K562 (cell line): ENCODE results near the gene CYTH1. TPM values are rescaled to one million over a fixed set of nuclear protein-coding genes. Genes with fewer than 3 reads are reported as not detected.

Experiments
- ATAC-seq: fragments of 200-7000 bp; cut with Tn5 transposase; 3 replicates; pipeline ENCODE4 v1.9.1; 2020; ENCODE audit warnings: moderate library complexity
- BruUV-seq: library from RNA; stranded (reverse); fragments of 400-500 nt; replicated peaks from 2 replicates; lab custom pipeline; 2021; lab: Mats Ljungman, UMichigan
- CTCF ChIA-PET: fragments of 300-600 bp; formaldehyde crosslinking; extraction: SDS; loops from one replicate; lab custom pipeline; 2021; ENCODE audit warnings: low intra/inter-chr PET ratio; lab: Yijun Ruan, JAX
- POLR2A ChIA-PET: fragments of 300-600, 350-650 bp; sonication (Branson Sonifier 250); formaldehyde crosslinking; extraction: SDS; loops from one replicate; lab custom pipeline; 2021; ENCODE audit warnings: antibody characterized with exemption, inconsistent platforms; lab: Yijun Ruan, JAX
- DNase-seq, 4 experiments: peaks; one replicate each; pipeline versions ENCODE4 v3.0.0 to v3.0.0-alpha.2; 2011 to 2018; ENCODE audit warnings: low spot score in 3 of 4, mixed read lengths in 3 of 4; ENCODE audit errors: extremely low read depth in 1 of 4
- FAIRE-seq: peaks from 2 replicates; lab custom pipeline; 2011; peaks lifted over from hg19 to GRCh38; lab: Jason Lieb, UNC
- H2AFZ ChIP-seq: 2 replicates; pipeline ENCODE4 v1.6.0; 2011; ENCODE audit warnings: low read depth, low read length, control low read depth, inconsistent platforms
- H3K27ac ChIP-seq: fragments of 200-600 bp; 3 replicates; pipeline ENCODE4 v1.8.0; 2011; ENCODE audit warnings: low read depth, mild to moderate bottlenecking, control low read depth, inconsistent platforms, low read length, moderate library complexity, mixed read lengths; ENCODE audit errors: extremely low read depth
- H3K27me3 ChIP-seq, 2 experiments: fragments of 300-600 bp in 1 of 2; 2 replicates in 1 of 2; 3 replicates in 1 of 2; pipeline versions ENCODE4 v1.6.0 to v1.8.0; 2011; ENCODE audit warnings: inconsistent platforms in 2 of 2, low read length in 2 of 2, mild to moderate bottlenecking in 1 of 2, mixed read lengths in 1 of 2, moderate library complexity in 1 of 2; ENCODE audit not compliant: control insufficient read depth in 2 of 2, insufficient read depth in 2 of 2
- H3K36me3 ChIP-seq: fragments of 300-600 bp; 3 replicates; pipeline ENCODE4 v1.8.0; 2011; ENCODE audit warnings: mild to moderate bottlenecking, low read length, inconsistent platforms; ENCODE audit not compliant: control insufficient read depth, insufficient read depth
- H3K4me1 ChIP-seq, 2 experiments: fragments of 200-600 bp in 1 of 2; replicated peaks in 1 of 2; 2 replicates in 1 of 2; 3 replicates in 1 of 2; pipeline versions ENCODE4 v1.5.1 to v1.8.0; 2011; ENCODE audit warnings: inconsistent platforms in 2 of 2, low read length in 2 of 2, mild to moderate bottlenecking in 1 of 2, mixed read lengths in 1 of 2, moderate library complexity in 1 of 2; ENCODE audit not compliant: control insufficient read depth in 2 of 2, insufficient read depth in 2 of 2
- H3K4me2 ChIP-seq: 2 replicates; pipeline ENCODE4 v1.6.1; 2011; ENCODE audit warnings: low read length, control low read depth, inconsistent platforms, mixed read lengths; ENCODE audit not compliant: insufficient read depth
- H3K4me3 ChIP-seq: fragments of 200-600 bp; sonication (generic), shearing (Covaris generic); 2 replicates; pipeline ENCODE4 v1.5.1; 2016; ENCODE audit warnings: control low read depth, inconsistent platforms
- H3K79me2 ChIP-seq: fragments of 200-600 bp; 3 replicates; pipeline ENCODE4 v1.8.0; 2011; ENCODE audit warnings: low read length, inconsistent platforms; ENCODE audit not compliant: control insufficient read depth, insufficient read depth
- H3K9ac ChIP-seq, 2 experiments: 2 replicates each; pipeline versions ENCODE4 v1.6.0 to v1.6.1; 2011; ENCODE audit warnings: low read depth in 2 of 2, low read length in 2 of 2, control low read depth in 1 of 2, inconsistent platforms in 1 of 2, mild to moderate bottlenecking in 1 of 2, mixed read lengths in 1 of 2; ENCODE audit not compliant: insufficient read depth in 1 of 2
- H3K9me1 ChIP-seq: one replicate; pipeline ENCODE4 v1.6.0; 2011; ENCODE audit warnings: inconsistent platforms, mild to moderate bottlenecking, low read length, moderate library complexity; ENCODE audit not compliant: control insufficient read depth, insufficient read depth
- H3K9me3 ChIP-seq: replicated peaks from 2 replicates; pipeline ENCODE4 v1.5.1; 2011; ENCODE audit warnings: low read depth, low read length, inconsistent platforms; ENCODE audit not compliant: control insufficient read depth, insufficient read depth
- H4K20me1 ChIP-seq: replicated peaks from 2 replicates; pipeline ENCODE4 v1.6.1; 2011; ENCODE audit warnings: low read length, inconsistent platforms, mixed read lengths; ENCODE audit not compliant: control insufficient read depth, insufficient read depth
- ARID2 ChIP-seq: fragments of 450-650 bp; IDR thresholded peaks from 2 replicates; pipeline ENCODE4 v1.6.1; 2017; ENCODE audit warnings: antibody characterized with exemption, mild to moderate bottlenecking
- BDP1 ChIP-seq: IDR thresholded peaks from 3 replicates; pipeline ENCODE4 v1.6.1; 2011; ENCODE audit not compliant: insufficient read length, insufficient read depth
- CBX5 ChIP-seq: IDR thresholded peaks from 2 replicates; pipeline ENCODE4 v1.6.1; 2014; ENCODE audit warnings: low read depth, borderline replicate concordance
- DNMT1 ChIP-seq: fragments of 450-650 bp; IDR thresholded peaks from 2 replicates; pipeline ENCODE4 v1.6.1; 2016; ENCODE audit warnings: antibody characterized with exemption, mild to moderate bottlenecking
- ETV1 ChIP-seq: fragments of 450-650 bp; conservative IDR thresholded peaks from 2 replicates; pipeline ENCODE4 v1.6.1; 2016; ENCODE audit warnings: missing genetic modification characterization, control low read depth, low read depth, missing compliant biosample characterization
- GATA2 ChIP-seq: sonication (generic); formaldehyde crosslinking; IDR thresholded peaks from 2 replicates; pipeline ENCODE4 v1.4.0; 2020; ENCODE audit warnings: mild to moderate bottlenecking, missing genetic modification reagents
- MIER1 ChIP-seq: fragments of 450-650 bp; IDR thresholded peaks from 2 replicates; pipeline ENCODE4 v1.6.1; 2016; ENCODE audit warnings: antibody characterized with exemption, mild to moderate bottlenecking, low read depth
- NFE2L1 ChIP-seq: fragments of 450-650 bp; IDR thresholded peaks from 2 replicates; pipeline ENCODE4 v1.6.1; 2016; ENCODE audit warnings: missing genetic modification characterization, low read depth, mild to moderate bottlenecking, missing compliant biosample characterization, moderate library complexity, borderline replicate concordance
- POU5F1 ChIP-seq: fragments of 150-350 bp; IDR thresholded peaks from 2 replicates; pipeline ENCODE4 v1.6.1; 2014; ENCODE audit warnings: borderline replicate concordance, low read length, low read depth, mild to moderate bottlenecking; ENCODE audit not compliant: partially characterized antibody
- ZNF384 ChIP-seq: IDR thresholded peaks from 2 replicates; pipeline ENCODE4 v1.6.1; 2012; ENCODE audit warnings: low read depth, low read length, improper control_type of control experiment
- WGBS: fragments of 100-300 bp; shearing (Covaris generic); methylation state at CpG from one replicate; pipeline ENCODE4 v1.1.6; 2016; ENCODE audit warnings: low coverage, mixed read lengths; ENCODE audit not compliant: insufficient coverage; ENCODE audit errors: missing lambda C conversion rate; 5-methylcytosine and 5-hydroxymethylcytosine counted together
- in situ Hi-C: fragments of 300-500 bp; cut with MboI; formaldehyde crosslinking; loops from 4 replicates; pipeline ENCODE4 v1.15.0; 2018; ENCODE audit warnings: inconsistent platforms, mixed read lengths
- intact Hi-C: fragments of 100-400 bp; cut with micrococcal nuclease; formaldehyde crosslinking; loops from 2 replicates; pipeline ENCODE4 v1.14.2; 2022
- polyA plus RNA-seq, 8 experiments: library from polyadenylated mRNA; depleted of rRNA in 4 of 8; stranded (reverse) in 5 of 8; unstranded in 3 of 8; fragments of >200 nt; fragmentation: Nextera tagmentation in 2 of 8; fragmentation: Illumina TruSeq in 1 of 8; extraction: Ambion mirVana in 2 of 8; extraction: Trizol in 1 of 8; gene quantifications; 2 replicates each; pipeline versions ENCODE4 v1.2.1 to v1.2.3, GENCODE V29; 2011 to 2014; ENCODE audit warnings: inconsistent platforms in 1 of 8, missing spikeins in 1 of 8
- total RNA-seq, 7 experiments: library from RNA; depleted of rRNA in 6 of 7; stranded (reverse); fragments of >200 nt in 6 of 7; fragmentation: Illumina TruSeq in 2 of 7; extraction: Trizol in 2 of 7; gene quantifications; 2 replicates each; pipeline versions ENCODE4 v1.2.1 to v1.2.3, GENCODE V29; 2011 to 2021; ENCODE audit warnings: low replicate concordance in 1 of 7
- TF ChIP-seq, protein P1 (sequence below): fragments of 450-650 bp; formaldehyde crosslinking; conservative IDR thresholded peaks from 2 replicates; pipeline ENCODE4 v1.4.0; 2022; ENCODE audit warnings: mild to moderate bottlenecking, missing genetic modification characterization
- TF ChIP-seq, protein P2 (sequence below): fragments of 450-650 bp; formaldehyde crosslinking; IDR thresholded peaks from 2 replicates; pipeline ENCODE4 v1.4.0; 2020; ENCODE audit warnings: mild to moderate bottlenecking, moderate library complexity
- TF ChIP-seq, protein P3 (sequence below), 3 experiments: fragments of 200-800 bp in 1 of 3; sonication (Bioruptor generic) in 1 of 3; sonication (generic) in 1 of 3; formaldehyde crosslinking in 1 of 3; IDR thresholded peaks; 2 replicates each; pipeline versions ENCODE4 v1.6.1 to v1.8.0; 2016 to 2022; ENCODE audit warnings: mild to moderate bottlenecking in 2 of 3, missing compliant biosample characterization in 2 of 3, missing genetic modification characterization in 2 of 3, missing genetic modification reagents in 1 of 3

CYTH1 gene
- total and polyA plus RNA-seq, 9 of the 15 experiments (the other 6 are each of a cell fraction or from before 2014, with no cell fraction given), result 0.52 to 27.7 (median 16.8) TPM

- intact Hi-C loops (no loop called here), in situ Hi-C loops (no loop called here)
- no TSS peak for BruUV-seq
- Histone ChIP-seq H3K9ac (no peak overlapping the region), H3K9me1 (peaks cover 4% of the 10 kb centered on the region), H2AFZ (no peak overlapping the region), H3K36me3 (no peaks in the 10 kb centered on the region), H3K79me2 (peaks cover 43% of the 10 kb centered on the region), H4K20me1 (peaks cover 36% of the 10 kb centered on the region), H3K4me2 (no peak overlapping the region), H3K4me1 (peaks cover 18 to 25% of the 10 kb centered on the region in 2 experiments; a peak in 4 of 5 replicates), H3K27me3 (no peaks in the 10 kb centered on the region), H3K4me3 (no peak overlapping the region), H3K27ac (no peak overlapping the region), H3K9me3 (no peaks in the 10 kb centered on the region)
- WGBS, result 56% methylated on average over 1 of the region's 1 CpG
- DNase-seq (no peak), ATAC-seq (no peak), FAIRE-seq (no peak)
- TF ChIP-seq, protein P1, sequence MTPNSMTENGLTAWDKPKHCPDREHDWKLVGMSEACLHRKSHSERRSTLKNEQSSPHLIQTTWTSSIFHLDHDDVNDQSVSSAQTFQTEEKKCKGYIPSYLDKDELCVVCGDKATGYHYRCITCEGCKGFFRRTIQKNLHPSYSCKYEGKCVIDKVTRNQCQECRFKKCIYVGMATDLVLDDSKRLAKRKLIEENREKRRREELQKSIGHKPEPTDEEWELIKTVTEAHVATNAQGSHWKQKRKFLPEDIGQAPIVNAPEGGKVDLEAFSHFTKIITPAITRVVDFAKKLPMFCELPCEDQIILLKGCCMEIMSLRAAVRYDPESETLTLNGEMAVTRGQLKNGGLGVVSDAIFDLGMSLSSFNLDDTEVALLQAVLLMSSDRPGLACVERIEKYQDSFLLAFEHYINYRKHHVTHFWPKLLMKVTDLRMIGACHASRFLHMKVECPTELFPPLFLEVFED (CRISPR knock-in tag), result no peak
- CTCF ChIA-PET, result no interaction called here
- POLR2A ChIA-PET, result no interaction called here
Observed at GRCh38 chr17:78732354-78732753, 49.7 kb downstream of the CYTH1 start.

- Histone ChIP-seq H3K27me3 (no peaks in the 10 kb centered on the region), H4K20me1 (peaks cover 37% of the 10 kb centered on the region), H3K9me1 (peaks cover 4% of the 10 kb centered on the region), H3K4me3 (no peak overlapping the region), H3K79me2 (peaks cover 41% of the 10 kb centered on the region), H3K4me2 (no peak overlapping the region), H3K9me3 (no peaks in the 10 kb centered on the region), H2AFZ (no peak overlapping the region), H3K4me1 (peaks cover 18 to 22% of the 10 kb centered on the region in 2 experiments; a peak in 4 of 5 replicates), H3K27ac (no peak overlapping the region), H3K36me3 (no peaks in the 10 kb centered on the region), H3K9ac (no peak overlapping the region)
- ChIA-PET POLR2A (no interaction called here), CTCF (no interaction called here)
- BruUV-seq, result no TSS peak
- in situ Hi-C loops, result no loop called here
- no peak for ATAC-seq
- intact Hi-C loops, result no loop called here
- 36% methylated on average over 5 of the region's 5 CpGs for WGBS
- DNase-seq, result no peak
- no peak for FAIRE-seq
- no peak for TF ChIP-seq GATA2 (CRISPR knock-in tag)
- no peak for TF ChIP-seq DNMT1
- no peak for TF ChIP-seq MIER1
- TF ChIP-seq BDP1, result no peak
- TF ChIP-seq CBX5, result no peak
- no peak for TF ChIP-seq ZNF384
- no peak for TF ChIP-seq ARID2
- TF ChIP-seq POU5F1, result no peak
- TF ChIP-seq, protein P2, sequence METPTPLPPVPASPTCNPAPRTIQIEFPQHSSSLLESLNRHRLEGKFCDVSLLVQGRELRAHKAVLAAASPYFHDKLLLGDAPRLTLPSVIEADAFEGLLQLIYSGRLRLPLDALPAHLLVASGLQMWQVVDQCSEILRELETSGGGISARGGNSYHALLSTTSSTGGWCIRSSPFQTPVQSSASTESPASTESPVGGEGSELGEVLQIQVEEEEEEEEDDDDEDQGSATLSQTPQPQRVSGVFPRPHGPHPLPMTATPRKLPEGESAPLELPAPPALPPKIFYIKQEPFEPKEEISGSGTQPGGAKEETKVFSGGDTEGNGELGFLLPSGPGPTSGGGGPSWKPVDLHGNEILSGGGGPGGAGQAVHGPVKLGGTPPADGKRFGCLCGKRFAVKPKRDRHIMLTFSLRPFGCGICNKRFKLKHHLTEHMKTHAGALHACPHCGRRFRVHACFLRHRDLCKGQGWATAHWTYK (CRISPR knock-in tag), result no peak
- no peak for TF ChIP-seq ETV1 (tag)
- TF ChIP-seq NFE2L1 (tag), result no peak
- TF ChIP-seq, protein P3, sequence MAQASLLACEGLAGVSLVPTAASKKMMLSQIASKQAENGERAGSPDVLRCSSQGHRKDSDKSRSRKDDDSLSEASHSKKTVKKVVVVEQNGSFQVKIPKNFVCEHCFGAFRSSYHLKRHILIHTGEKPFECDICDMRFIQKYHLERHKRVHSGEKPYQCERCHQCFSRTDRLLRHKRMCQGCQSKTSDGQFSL (CRISPR knock-in tag; IDR thresholded peaks at IDR 0.05), result no peak
- TF ChIP-seq, protein P3 (tag; IDR thresholded peaks at IDR 0.05), result no peak
Observed at GRCh38 chr17:78731904-78732303, 50.2 kb downstream of the CYTH1 start.
